SK-MEL-5 (cell line): ENCODE data around the gene SERPINA9. TPM values are rescaled to one million over a fixed set of nuclear protein-coding genes. Genes with fewer than 3 reads are reported as not detected.

Experiments used
- total RNA-seq: library from RNA; depleted of rRNA; stranded (reverse); fragments of >200 nt; shearing (Covaris generic); gene quantifications from 2 replicates; pipeline ENCODE4 v1.2.3, GENCODE V29; 2014; rRNA removed

SERPINA9 gene
- total RNA-seq, 1 experiment from 2014 or later, result not detected

Other genes starting within 250 kb of the SERPINA9 start
- not detected in 2 replicates for gene SERPINA10, start 182.9 kb downstream of the SERPINA9 start, total RNA-seq
- gene SERPINA6, start 152.9 kb downstream of the SERPINA9 start, total RNA-seq, result not detected in 2 replicates
- gene SERPINA2, start 109.5 kb downstream of the SERPINA9 start, total RNA-seq, result not detected in 2 replicates
- 0.92 and 1.7 TPM in 2 replicates for gene SERPINA1, start 87.6 kb downstream of the SERPINA9 start, total RNA-seq
- gene SERPINA11, start 23.4 kb downstream of the SERPINA9 start, total RNA-seq, result not detected in 2 replicates
- gene SERPINA12, start 33.3 kb upstream of the SERPINA9 start, total RNA-seq, result not detected in 2 replicates
- not detected in 2 replicates for gene SERPINA4, start 85.2 kb upstream of the SERPINA9 start, total RNA-seq
- gene SERPINA5, start 105.2 kb upstream of the SERPINA9 start, total RNA-seq, result 0.16 and 0.32 TPM in 2 replicates
- gene SERPINA3, start 136.2 kb upstream of the SERPINA9 start, total RNA-seq, result 195 and 196 TPM in 2 replicates